HG03039 (cell line): ENCODE data around the gene PEX16.

Experiments
- ATAC-seq: cut with Tn5 transposase; IDR thresholded peaks from one replicate; pipeline ENCODE4 v1.9.1; 2021; ENCODE audit warnings: mild to moderate bottlenecking, moderate library complexity; ENCODE audit not compliant: unreplicated experiment

The PEX16 gene

GRCh38 chr11:45879803-45880686 lies 37.6 kb downstream of the PEX16 start:
- no peak for ATAC-seq

GRCh38 chr11:45877845-45878244 lies 39.8 kb downstream of the PEX16 start:
- ATAC-seq = no peak

- ATAC-seq = no peak
Observed at GRCh38 chr11:45877221-45877620, 40.5 kb downstream of the PEX16 start.

- ATAC-seq = no peak
Observed at GRCh38 chr11:45876401-45876800, 41.3 kb downstream of the PEX16 start.

- ATAC-seq = no peak
Observed at GRCh38 chr11:45872651-45873356, 44.9 kb downstream of the PEX16 start.

- ATAC-seq = no peak
Observed at GRCh38 chr11:45871638-45872037, 46.0 kb downstream of the PEX16 start.

- ATAC-seq = no peak
Observed at GRCh38 chr11:45870706-45871105, 47.0 kb downstream of the PEX16 start.

- no peak for ATAC-seq
Observed at GRCh38 chr11:45869551-45869950, 48.1 kb downstream of the PEX16 start.

- ATAC-seq = no peak
Observed at GRCh38 chr11:45864041-45864440, 53.6 kb downstream of the PEX16 start.

GRCh38 chr11:45860764-45861510 lies 56.7 kb downstream of the PEX16 start:
- ATAC-seq = no peak

- no peak for ATAC-seq
Observed at GRCh38 chr11:45860348-45860747, 57.3 kb downstream of the PEX16 start.
